Mesodermal cell (in vitro differentiated cells): ENCODE data around the gene MAG.
A peak's percentile ranks its signal among the peaks of the same experiment; 100 is the strongest.

Experiments
- H3K27ac ChIP-seq: 2 replicates; pipeline ENCODE4 v1.7.0; 2013; ENCODE audit warnings: mild to moderate bottlenecking, low read depth, low read length, moderate library complexity; ENCODE audit not compliant: severe bottlenecking
- H3K36me3 ChIP-seq: 2 replicates; pipeline ENCODE4 v1.7.1; 2013; ENCODE audit warnings: mild to moderate bottlenecking, low read length, moderate library complexity; ENCODE audit not compliant: control insufficient read depth, insufficient read depth
- H3K4me1 ChIP-seq: one replicate; pipeline ENCODE4 v1.7.1; 2013; ENCODE audit warnings: mild to moderate bottlenecking, low read length; ENCODE audit not compliant: insufficient read depth, control insufficient read depth, poor library complexity, severe bottlenecking
- H3K4me3 ChIP-seq: 2 replicates; pipeline ENCODE4 v1.7.0; 2013; ENCODE audit warnings: low read length, control low read depth, mild to moderate bottlenecking; ENCODE audit not compliant: insufficient read depth, poor library complexity, severe bottlenecking; ENCODE audit errors: extremely low read depth
- H3K9me3 ChIP-seq: 2 replicates; pipeline ENCODE4 v1.7.1; 2013; ENCODE audit warnings: mild to moderate bottlenecking, low read length, moderate library complexity; ENCODE audit not compliant: control insufficient read depth
- WGBS, 2 experiments: methylation state at CpG; one replicate each; pipeline ENCODE4 v1.1.5; 2013; ENCODE audit warnings: missing lambda C conversion rate in 2 of 2; ENCODE audit not compliant: insufficient coverage in 2 of 2; 5-methylcytosine and 5-hydroxymethylcytosine counted together

The MAG gene

DNA sequence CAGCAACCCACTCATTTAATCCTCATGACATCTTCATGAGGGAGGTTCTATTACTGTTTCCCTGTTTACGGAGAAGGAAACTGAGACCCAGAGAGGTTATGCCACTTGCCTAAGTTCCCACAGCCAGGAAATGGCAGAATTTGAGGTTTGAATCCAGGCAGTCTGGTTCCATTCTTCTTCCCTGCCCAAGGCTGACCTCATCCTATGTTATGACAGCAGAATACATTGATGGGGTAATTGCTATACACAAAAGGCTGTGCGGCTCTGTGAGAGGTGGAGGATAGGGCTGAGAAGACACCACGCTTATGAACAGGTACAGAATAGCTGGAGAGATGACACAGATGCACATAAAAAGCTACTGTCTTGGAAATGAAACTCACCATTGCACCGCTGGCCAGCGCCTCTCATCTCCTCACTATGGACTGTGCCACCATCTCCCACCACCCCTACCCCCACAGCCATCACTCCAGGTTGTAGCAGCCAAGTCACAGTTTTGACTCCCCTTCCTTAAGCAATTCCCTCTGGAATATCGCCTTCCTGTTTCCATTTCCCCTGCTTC is 11.5 kb downstream of the MAG start:
- Histone ChIP-seq H3K4me1 (peaks cover 5% of the 10 kb centered on the region), H3K27ac (no peak overlapping the region), H3K9me3 (no peaks in the 10 kb centered on the region), H3K4me3 (no peak overlapping the region), H3K36me3 (no peaks in the 10 kb centered on the region)
- WGBS, 2 experiments, result 91 to 92% methylated on average over 6 of the region's 6 CpGs

DNA sequence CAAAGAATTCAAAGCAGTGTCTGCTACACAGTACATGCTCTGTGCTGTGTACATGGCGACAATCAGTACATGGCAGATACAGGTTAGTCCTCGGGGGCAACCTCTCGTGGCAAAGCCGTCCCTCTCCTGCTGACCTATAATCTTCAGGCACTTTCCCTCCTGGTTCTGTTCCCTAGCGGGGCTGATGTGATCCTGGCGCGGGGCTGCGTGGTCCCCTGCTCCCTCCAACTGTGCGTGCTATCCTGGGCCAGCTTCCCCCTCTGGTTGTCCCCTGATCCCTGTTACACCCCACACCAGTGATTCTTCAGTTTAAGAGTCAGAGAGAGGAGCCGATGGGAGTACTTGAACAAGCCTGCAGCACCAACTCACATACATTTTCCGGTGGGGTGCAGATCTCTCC is 12.1 kb downstream of the MAG start:
- Histone ChIP-seq H3K4me1 (peaks cover 5% of the 10 kb centered on the region), H3K27ac (no peak overlapping the region), H3K9me3 (no peaks in the 10 kb centered on the region), H3K36me3 (no peaks in the 10 kb centered on the region), H3K4me3 (no peak overlapping the region)
- 82 to 92% methylated on average over 10 of the region's 11 CpGs for WGBS, 2 experiments

DNA sequence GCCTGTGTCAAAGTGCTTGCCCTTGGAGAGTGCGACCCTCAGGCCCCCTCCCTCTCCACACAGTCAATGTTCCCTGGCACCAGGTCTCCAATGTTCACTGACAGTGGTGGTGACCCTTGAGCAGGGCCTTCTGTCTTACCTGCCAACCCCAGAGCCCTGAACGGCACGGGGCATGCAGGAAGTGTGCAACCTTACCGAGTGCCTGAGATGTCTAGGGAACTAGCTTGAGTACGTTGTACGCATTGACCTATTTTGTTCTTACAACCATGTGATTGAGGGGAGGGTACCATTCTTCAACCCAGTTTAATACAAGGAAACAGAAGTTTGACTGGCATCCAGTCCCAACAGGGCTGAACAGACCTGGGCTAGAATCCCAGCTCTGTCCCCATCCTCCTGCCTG is 13.2 kb downstream of the MAG start:
- no peak overlapping the region for H3K27ac ChIP-seq
- WGBS, 2 experiments, result 97 to 99% methylated on average over 5 to 6 of the region's 6 CpGs
- no peak overlapping the region for H3K4me3 ChIP-seq
- H3K4me1 ChIP-seq, result peaks cover 5% of the 10 kb centered on the region
- H3K9me3 ChIP-seq, result no peaks in the 10 kb centered on the region
- H3K36me3 ChIP-seq, result no peaks in the 10 kb centered on the region

DNA sequence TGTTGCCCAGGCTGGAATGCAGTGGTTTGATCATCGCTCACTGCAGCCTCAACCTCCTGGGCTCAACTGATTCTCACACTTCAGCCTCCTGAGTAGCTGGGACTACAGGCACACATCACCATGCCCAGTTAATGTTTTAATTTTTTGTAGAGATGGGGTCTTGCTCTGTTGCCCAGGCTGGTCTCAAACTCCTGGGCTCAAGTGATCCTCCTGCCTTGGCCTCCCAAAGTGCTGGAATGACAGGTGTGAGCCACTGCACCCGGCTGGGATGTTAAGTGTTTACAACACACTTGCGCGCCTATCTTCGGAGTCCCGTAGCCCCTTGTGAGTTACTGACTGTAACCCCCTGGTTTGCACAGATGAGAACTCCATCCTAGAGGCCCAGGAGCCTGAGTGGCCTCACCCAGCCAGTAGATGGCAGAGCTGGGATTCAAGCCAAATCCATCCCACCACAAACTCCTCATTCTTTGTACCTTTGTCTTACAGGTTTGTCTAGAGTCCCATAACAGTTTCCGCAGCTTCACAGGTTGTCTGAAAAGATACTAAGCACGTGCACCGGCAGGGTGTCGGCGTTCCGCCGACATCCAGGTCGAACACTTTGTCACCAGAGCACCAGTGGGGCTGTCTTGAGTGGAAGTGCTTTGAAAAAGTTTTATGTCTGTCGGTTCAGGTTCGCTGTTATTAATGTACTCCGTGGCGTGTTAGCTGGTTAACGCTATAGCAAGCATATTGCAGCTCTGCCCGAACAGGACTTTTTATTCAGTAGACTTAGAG is 14.7 kb downstream of the MAG start:
- H3K36me3 ChIP-seq, result no peaks in the 10 kb centered on the region
- H3K27ac ChIP-seq, result no peak overlapping the region
- no peaks in the 10 kb centered on the region for H3K9me3 ChIP-seq
- H3K4me3 ChIP-seq, result no peak overlapping the region
- 83 to 91% methylated on average over 19 to 20 of the region's 20 CpGs for WGBS, 2 experiments
- H3K4me1 ChIP-seq, result peaks cover 5% of the 10 kb centered on the region

DNA sequence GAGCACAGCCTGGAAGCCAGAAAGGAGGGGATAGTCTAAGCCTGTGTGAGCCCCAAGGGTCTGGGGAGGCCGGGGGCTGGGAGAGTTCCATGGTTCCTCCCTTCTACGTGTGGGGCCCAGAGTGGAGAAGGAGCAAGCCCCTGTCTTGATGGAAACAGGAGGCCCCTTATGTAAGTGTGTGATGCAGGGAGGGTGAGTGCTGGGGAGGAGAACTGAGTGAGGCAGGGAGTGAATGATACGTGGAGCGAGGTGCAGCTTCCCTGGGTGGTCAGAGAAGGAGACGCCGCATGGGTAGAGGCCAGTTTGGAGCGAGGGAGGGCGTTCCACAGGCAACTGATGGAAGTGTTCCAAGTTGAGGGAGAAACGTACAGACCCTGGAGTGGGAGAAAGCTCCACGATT is 16.0 kb downstream of the MAG start:
- WGBS, 2 experiments, result 87 to 88% methylated on average over 6 to 10 of the region's 10 CpGs
- Histone ChIP-seq H3K4me3 (no peak overlapping the region), H3K36me3 (no peaks in the 10 kb centered on the region), H3K9me3 (no peaks in the 10 kb centered on the region), H3K4me1 (peaks cover 5% of the 10 kb centered on the region), H3K27ac (no peak overlapping the region)

DNA sequence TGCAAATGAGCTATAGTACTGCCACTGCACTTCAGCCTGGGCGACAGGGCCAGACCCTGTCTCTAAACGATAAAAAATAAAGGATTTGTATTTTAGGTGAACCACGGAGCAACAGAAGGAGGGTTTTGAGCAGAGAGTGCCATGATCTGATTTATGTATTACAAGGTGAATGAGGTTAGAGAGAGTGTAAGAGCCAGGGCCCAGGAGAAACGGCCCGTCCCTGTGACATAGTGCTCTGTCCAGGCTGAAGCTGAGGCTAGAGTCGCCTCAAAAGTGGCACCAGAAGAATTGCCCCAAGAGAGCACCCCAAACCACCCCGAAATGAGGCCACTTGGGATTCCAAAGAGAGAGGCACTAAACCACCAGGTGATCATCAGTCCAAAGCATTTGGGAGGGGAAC is 16.9 kb downstream of the MAG start:
- 75 to 82% methylated on average over 7 of the region's 7 CpGs for WGBS, 2 experiments
- Histone ChIP-seq H3K36me3 (no peaks in the 10 kb centered on the region), H3K9me3 (no peaks in the 10 kb centered on the region), H3K4me1 (peaks cover 5% of the 10 kb centered on the region), H3K27ac (peak overlapping the region; percentile 66), H3K4me3 (no peak overlapping the region)

DNA sequence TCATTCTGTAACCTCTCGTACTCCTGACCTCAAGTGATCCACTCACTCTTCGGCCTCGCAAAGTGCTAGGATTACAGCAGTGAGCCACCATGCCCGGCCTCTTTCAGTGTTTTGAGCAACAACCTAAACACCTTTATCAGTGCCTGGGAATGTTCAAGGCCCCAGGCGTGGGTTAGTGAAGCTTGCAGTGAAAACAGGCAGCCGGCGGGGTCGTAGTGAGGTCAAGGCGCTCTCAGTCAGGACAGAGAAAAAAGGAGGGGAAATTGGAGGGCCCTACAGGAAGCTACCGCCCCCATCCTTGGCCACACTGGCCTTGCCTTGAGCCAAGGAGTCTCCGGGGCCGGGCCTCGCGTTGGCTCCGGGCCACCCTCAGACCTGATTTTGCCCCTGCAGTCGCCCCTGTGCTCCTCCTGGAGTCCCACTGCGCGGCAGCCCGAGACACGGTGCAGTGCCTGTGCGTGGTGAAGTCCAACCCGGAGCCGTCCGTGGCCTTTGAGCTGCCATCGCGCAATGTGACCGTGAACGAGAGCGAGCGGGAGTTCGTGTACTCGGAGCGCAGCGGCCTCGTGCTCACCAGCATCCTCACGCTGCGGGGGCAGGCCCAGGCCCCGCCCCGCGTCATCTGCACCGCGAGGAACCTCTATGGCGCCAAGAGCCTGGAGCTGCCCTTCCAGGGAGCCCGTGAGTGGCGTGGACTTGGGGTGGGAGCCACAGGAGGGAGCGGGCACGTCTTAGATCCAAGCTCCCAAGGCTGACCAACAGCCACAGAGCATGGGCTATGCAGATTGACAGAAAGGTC is 17.7 kb downstream of the MAG start:
- 90 to 94% methylated on average over 35 to 45 of the region's 47 CpGs for WGBS, 2 experiments
- peak overlapping the region; percentile 66 for H3K27ac ChIP-seq
- H3K36me3 ChIP-seq, result no peaks in the 10 kb centered on the region
- H3K4me1 ChIP-seq, result peaks cover 5% of the 10 kb centered on the region
- H3K9me3 ChIP-seq, result no peaks in the 10 kb centered on the region
- no peak overlapping the region for H3K4me3 ChIP-seq

DNA sequence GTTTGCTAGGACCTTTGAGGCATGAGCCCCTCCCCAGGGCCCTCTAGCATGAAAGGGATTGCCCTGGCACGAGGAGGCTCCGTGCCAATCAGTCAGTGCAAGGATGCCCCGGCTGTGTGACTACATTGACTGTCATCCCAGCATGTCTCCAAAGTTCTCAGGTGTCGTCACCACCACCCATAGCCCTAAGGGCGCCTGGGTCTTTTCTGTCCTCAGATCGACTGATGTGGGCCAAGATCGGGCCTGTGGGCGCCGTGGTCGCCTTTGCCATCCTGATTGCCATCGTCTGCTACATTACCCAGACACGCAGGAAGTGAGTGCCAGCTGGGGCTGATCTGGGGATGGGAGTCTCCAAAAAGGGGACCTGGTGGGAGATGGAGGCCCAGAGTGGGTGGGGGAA is 18.4 kb downstream of the MAG start:
- WGBS, 2 experiments, result 94 to 99% methylated on average over 8 to 12 of the region's 12 CpGs
- H3K36me3 ChIP-seq, result no peaks in the 10 kb centered on the region
- no peak overlapping the region for H3K4me3 ChIP-seq
- peaks cover 5% of the 10 kb centered on the region for H3K4me1 ChIP-seq
- H3K27ac ChIP-seq, result no peak overlapping the region
- no peaks in the 10 kb centered on the region for H3K9me3 ChIP-seq

DNA sequence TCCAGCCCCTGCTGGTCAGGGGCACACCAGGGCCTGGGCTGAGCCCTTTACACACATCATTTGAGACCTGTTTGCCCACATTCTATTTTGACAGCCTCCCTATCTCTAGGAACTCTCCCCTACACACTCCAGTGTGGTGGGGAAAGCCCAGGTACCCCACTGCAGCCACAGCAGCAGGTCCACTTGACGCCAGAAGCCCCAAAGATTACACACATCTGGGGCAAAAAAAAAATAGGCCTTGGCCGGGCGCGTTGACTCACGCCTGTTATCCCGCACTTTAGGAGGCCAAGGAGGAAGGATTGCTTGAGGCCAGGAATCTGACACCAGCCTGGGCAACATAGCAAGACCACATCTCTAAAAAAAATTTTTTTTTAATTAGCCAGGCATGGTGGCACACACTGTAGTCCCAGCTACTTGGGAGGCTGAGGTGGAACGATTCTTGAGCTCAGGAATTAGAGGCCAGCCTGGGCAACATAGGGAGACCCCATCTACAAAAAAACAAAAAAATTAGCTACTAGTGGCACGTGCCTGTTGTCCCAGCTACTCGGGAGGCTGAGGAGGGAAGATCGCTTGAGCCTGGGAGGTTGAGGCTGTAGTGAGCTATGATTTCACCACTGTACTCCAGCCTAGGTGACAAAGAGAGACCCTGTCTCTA is 19.0 kb downstream of the MAG start:
- 90 to 91% methylated on average over 1 to 4 of the region's 10 CpGs for WGBS, 2 experiments
- no peaks in the 10 kb centered on the region for H3K9me3 ChIP-seq
- no peak overlapping the region for H3K4me3 ChIP-seq
- peaks cover 5% of the 10 kb centered on the region for H3K4me1 ChIP-seq
- no peaks in the 10 kb centered on the region for H3K36me3 ChIP-seq
- H3K27ac ChIP-seq, result no peak overlapping the region

DNA sequence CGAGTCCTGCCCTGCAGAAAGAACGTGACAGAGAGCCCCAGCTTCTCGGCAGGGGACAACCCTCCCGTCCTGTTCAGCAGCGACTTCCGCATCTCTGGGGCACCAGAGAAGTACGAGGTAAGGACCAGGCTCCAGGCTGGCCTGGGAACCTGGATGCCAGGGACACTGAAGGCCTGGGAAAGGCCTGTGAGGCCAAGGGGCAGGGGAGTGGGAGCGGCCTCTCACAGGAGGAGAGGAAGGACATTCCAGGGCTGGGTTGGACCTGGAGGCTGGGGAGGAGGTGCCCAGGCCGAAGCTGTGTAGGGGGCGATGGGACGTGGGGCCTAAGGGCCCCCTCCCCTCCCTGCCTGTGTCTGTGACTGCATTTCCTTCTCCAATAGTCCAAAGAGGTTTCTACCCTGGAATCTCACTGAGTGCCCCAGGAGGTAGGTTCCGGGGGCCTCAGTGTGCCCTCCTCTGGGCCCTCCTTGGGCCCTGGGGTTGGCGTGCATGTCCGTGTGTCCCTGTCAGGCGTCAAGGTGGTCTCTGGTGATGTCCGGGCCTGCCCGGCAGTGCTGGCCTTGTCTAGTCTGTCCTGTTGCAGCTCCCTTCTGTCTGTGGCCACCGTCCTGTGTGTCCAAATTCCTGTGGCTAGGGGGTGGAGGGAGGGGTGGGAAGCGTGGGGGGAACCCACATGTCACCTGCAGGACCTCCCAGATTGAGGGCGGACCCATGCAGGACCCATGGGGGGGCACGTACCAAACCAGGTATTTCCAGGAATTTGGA is 20.1 kb downstream of the MAG start:
- 85 to 90% methylated on average over 19 to 20 of the region's 21 CpGs for WGBS, 2 experiments

More for the DNA sequence above, 20.1 kb downstream of the MAG start:
- Histone ChIP-seq H3K27ac (no peak overlapping the region), H3K9me3 (no peaks in the 10 kb centered on the region), H3K36me3 (no peaks in the 10 kb centered on the region), H3K4me3 (no peak overlapping the region), H3K4me1 (peaks cover 1% of the 10 kb centered on the region)
